HG03025 (cell line): ENCODE results near the gene CCDC81.
"Not testable (repeated sequence)": the region's sequence is repeated elsewhere in the genome, so short reads cannot be mapped to it uniquely, and the experiment has no call there.

ENCODE experiments used
- ATAC-seq: cut with Tn5 transposase; IDR thresholded peaks from one replicate; pipeline ENCODE4 v1.9.1; 2021; ENCODE audit warnings: mild to moderate bottlenecking, moderate library complexity; ENCODE audit not compliant: unreplicated experiment, low FRiP score

The CCDC81 gene

GRCh38 chr11:86374586-86374985 is at the start of gene CCDC81:
Gene CCDC81 (plus strand): TSS chr11:86374887. CDS start chr11:86375164, 277 bp downstream.
- no peak for ATAC-seq

- ATAC-seq, result no peak
These were observed 39.4 kb upstream of the CCDC81 start for GRCh38 chr11:86335131-86335767.

DNA sequence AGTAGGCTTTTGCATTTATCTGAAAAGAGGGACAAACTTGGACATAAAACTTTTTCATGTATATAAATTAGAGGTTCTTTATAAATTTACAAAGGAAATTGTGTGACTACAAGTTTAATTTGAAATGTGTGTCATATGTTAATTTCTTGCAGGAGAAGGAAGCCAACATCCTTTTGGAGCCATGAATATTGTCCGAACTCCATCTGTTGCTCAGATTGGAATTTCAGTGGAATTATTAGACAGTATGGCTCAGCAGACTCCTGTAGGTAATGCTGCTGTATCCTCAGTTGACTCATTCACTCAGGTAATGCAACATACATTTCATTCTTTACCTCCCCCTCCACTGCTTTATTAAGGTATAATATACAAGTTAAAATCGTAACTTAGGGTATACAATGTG is 37.5 kb upstream of the CCDC81 start:
- no peak for ATAC-seq

DNA sequence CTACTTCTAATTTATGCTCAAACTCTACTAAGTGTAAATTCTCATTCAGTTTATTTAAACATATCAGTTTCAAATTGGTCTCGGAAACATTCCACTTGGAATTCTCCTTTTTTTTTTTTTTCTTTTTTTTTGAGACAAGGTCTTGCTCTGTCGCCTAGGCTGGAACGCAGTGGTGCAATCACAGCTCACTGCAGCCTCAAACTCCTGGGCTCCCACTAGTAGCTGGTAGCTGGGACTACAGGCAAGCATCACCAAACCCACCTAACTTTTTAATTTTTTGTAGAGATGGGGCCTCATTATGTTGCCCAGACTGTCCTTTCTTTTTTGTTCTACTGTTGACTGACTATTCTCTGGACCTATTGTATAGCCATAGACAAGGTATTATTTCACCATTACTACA is 33.3 kb upstream of the CCDC81 start:
- ATAC-seq, result no peak

DNA sequence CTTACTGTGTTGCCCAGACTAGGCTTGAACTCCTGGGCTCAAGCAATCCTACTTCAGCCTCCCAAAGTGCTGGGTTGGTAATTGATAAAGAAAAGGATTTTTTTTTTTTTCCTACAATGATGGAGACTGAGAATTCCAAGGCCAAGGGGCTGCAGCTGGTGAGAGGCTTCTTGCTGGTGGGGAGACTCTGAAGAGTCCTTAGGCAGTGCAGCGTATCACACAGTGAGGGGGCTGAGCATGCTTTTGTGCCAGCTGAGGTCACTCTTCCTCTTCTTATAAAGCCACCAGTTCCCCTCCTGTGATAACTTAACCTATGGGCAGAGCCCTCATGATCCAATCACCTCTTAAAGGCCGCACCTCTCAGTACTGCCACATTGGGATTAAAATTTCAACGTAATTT is 28.2 kb upstream of the CCDC81 start:
- no peak for ATAC-seq

DNA sequence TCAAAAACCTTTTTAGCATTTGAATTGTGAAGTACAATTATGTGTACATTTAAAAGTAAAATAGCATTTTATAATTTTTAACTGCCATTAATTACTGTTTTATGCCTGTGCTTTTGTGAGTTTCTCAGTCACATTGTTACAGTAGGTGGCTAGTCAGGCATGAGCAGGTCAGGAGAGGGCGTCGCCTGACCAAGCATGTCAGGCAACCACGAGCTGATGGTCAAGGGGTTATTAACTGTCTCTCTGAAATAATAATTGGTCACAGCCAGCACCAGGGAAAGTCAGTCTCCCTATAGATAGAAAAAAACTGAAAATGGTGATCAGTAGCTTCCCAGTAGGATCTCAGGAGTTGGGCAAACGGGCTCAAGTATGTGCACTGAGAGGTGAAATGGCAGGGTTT is 19.4 kb upstream of the CCDC81 start:
- ATAC-seq, result no peak

GRCh38 chr11:86357412-86357811 is 17.3 kb upstream of the CCDC81 start:
- ATAC-seq, result not testable (repeated sequence)

GRCh38 chr11:86358720-86359119 is 16.0 kb upstream of the CCDC81 start:
- no peak for ATAC-seq

- ATAC-seq, result no peak
These were observed 13.8 kb upstream of the CCDC81 start for GRCh38 chr11:86360775-86361395.

GRCh38 chr11:86363424-86363823 is 11.3 kb upstream of the CCDC81 start:
- no peak for ATAC-seq

DNA sequence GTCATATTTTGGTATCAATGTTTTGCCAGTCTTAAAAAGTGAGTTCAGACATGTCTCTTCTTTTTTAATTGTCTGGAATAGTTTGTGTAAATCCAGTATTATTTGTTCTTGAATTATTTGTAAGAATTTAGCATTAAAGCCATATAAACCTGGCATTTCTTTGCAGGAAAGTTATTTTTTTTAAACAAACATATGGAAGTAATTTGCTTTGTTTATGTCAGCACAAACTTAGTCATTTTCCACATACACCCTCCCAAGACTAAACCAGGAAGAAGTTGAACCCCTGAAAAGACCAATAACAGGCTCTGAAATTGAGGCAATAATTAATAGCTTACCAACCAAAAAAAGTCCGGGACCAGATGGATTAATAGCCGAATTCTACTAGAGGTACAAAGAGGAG is 9.1 kb upstream of the CCDC81 start:
- ATAC-seq, result no peak

DNA sequence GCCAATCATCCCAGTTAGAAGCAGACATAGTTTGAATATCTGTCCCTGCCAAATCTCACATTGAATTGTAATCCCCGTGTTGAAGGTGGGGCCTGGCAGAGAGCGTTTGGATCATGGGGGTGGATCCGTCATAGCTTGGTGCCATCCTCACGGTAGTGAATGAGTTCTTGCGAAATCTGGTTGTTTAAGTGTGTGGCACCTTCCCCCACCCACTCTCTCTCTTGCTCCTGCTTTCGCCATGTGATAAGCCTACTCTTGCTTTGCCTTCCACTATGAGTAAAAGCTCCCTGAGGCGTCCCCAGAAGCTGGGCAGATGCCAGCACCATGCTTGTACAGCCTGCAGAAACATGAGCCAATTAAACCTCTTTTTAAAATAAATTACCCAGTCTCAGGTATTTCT is 5.0 kb upstream of the CCDC81 start:
- ATAC-seq, result no peak

DNA sequence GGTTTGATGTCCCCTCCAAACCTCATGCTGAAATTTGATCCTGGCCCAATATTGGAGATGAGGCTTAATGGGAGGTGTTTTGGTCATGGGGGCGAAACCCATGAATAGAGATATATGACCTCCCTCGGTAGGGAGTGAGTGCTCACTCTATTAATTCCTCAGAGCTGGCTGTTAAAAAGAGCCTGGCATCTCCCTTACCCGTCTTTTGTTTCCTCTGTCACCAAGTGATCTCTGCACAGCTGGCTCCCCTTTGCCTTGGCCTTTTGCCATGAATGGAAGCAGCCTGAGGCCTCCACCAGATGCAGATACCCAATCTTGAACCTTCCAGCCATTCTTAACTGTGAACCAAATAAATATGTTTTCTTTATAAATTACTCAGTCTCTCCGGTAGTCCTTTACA is 4.5 kb upstream of the CCDC81 start:
- ATAC-seq, result no peak

- ATAC-seq, result no peak
These were observed 3.6 kb upstream of the CCDC81 start for GRCh38 chr11:86370922-86371594.

DNA sequence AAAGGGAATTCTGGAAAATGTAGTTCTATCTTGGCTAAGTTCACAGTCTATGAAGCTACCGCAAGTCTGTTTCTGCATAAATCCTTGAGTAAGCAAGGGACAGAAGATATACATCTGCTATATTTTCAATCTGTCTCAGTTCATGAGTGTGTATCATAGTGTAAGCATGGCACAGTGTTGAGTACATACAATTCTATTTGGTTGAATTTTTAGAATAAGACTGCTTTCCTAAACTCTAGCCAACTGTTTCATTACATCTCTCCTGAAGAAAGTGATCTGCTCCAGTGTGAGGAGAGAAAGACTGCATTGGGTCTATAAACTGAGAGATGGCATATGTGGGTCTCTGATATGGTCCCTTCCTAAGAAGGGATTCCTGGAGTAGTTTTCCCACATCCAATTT is 2.6 kb upstream of the CCDC81 start:
- no peak for ATAC-seq

DNA sequence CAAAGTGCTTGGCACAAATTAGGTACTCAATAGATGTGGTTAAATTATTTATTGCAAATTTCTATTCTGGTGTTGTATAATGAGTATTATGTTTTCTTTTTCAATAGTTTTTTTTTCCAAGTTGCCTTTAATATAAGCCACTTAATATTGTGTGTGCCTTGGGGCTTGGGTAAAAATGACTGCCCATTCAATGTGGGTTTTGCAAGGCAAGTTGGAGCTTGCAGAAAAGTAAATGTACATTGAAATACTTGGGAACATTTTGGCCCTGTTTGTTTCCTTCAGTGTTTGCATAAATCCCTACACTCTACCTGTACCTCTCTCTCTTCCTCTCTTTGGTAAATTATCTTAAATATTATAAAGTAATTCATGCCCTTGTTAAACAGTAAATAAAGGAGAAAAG is 2.1 kb upstream of the CCDC81 start:
- no peak for ATAC-seq

DNA sequence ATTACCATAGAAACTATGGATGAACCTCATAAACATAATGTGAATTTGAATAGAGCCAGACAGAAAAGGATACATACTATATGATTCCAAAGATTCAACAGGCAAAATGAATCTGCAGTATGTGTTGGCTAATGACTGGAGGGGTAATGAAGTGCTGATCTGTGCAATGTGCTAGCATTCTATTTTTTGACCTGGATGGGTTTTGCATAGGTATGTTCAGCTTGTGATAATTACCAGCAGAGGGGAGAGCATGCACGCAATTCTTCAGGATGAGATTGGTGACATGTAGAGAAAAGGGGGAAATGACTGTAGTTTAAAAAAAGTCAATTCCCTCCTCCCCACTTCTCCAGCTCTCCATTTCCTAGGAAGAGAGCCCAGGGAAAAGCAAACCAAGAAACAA is 618 bp upstream of the CCDC81 start:
- no peak for ATAC-seq

GRCh38 chr11:86377972-86378371 is 3.3 kb downstream of the CCDC81 start:
- no peak for ATAC-seq

DNA sequence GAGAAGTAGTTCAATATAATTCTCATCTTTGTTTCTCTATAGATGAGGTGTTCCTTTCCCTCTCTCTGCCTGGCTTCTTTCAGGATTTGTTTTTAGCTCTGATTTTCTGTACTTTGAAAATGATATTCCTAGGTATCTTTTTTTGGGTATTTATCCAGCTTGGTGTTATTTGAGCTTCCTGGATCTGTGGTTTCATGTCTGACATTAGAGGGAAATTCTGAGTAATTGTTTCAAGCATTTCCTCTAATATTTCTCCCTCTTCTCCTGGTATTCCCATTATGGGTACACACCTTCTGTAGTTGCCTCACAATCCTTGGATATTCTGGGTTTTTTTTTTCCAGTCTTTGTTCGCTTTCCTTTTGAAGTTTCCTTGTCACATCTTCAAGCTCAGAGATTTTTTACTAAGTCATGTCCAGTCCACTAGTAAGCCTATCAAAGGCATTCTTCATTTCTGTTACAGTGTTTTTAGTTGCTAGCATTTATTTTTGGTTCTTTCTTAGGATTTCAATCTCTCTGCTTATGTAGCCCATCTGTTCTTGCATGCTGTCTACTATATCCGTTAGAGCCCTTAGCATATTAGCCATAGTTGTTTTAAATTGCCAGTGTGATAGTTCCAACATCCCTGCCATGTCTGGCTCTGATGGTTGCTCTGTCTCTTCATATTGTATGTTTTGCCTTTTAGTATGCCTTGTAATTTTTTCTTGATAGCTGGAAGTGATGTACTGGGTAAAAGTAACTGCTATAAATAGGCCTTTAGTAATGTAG is 5.8 kb downstream of the CCDC81 start:
- ATAC-seq, result no peak

DNA sequence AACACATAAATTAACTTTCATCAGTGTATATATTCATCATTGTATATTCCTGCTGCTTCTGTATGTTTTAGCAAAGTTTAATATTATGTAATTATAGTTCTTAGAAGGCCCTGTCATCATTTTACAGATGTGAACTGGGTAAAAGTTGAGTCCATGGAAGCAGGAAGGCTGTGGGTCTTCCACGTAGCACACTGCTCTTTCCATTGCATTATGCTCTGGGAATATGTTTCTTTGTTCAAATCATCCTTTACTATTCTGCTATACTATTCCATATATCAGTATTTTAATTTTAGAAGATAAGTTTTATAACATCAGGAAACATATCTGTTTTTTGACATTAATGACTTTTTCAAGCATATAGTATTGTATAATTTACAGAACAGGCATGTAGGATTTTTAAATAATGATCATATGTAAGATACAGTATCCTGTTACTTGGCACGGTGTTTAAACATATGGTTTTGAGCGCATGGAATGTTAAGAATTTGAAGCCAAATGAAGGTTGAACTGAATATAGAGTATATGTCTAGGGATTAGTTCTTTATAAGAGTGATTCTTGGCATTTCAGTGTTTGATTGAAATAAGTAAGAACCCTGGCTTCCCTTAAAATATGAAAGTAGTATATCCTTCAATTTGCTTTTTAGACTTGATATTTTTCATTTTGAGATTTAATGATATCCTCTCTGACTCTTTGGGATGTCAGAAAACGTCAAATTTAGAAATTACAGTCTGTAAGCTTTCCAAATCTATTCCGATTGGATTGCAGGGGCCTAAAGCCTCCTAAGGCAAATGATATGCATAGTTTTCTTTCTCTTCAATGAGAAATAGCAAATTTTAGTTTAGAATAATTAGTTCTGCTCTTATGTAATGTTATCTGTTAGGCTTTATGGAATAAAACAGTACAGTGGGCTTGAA is 8.6 kb downstream of the CCDC81 start:
- ATAC-seq, result no peak
